Bladder microvascular endothelial cell (primary cell): ENCODE data around the gene SNX5. TPM values are rescaled to one million over a fixed set of nuclear protein-coding genes. Genes with fewer than 3 reads are reported as not detected.

Source experiments
- total RNA-seq: library from RNA; depleted of rRNA; stranded (reverse); fragments of >200 nt; gene quantifications from 2 replicates; pipeline ENCODE4 v1.2.3, GENCODE V29; 2014

The SNX5 gene
- 72.2 and 87.5 TPM in 2 replicates for total RNA-seq

DNA sequence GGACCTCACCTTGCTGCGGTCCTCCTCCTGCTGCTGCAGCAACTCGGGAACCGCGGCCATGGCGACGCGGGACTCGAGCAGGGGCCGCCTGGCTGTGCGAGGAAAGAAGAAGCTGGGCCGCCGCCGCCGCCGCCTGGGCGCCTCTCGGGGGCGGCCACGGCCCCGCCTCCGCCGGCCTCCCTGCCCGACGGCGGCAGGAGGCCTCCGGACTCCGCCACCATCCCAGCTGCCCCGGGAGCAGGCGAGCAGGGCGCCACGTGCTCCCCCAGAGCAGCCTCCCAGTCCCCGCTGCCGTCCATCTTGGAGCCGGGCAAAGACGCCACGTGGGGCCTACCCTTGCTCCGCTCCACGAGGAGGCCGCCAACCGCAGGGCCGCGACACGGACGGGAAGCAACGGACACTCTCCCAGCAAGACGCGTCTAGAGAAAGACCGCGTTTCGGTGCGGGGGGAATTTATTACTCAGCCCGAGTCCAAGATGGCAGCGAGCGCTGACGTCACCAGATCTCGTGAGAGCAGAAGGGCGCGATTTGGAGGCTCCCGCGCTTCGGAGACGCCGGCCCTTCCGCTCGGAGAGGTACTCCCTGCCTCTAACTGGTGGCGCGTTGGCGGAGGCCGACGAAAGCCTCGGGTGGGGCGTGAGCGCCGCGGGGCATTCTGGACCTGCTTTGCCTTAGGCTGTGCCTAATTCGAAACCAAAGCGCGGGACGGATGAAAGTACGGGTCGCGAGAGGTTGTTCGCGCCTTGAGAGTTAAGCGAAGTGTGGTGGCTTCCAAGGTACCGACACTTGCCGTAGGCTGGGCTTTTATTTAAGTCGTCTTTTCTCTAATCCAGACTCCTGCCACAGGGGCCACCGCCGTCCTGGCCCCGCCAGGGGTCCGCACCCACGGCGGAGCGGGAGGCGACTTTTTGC, at the start of gene SNX5, which contains the start of gene MGME1:
SNX5 (minus strand) TSS at position 429 of the 912 bp plus-strand sequence; CDS start at position 60, 369 bp downstream.
MGME1 (plus strand) TSS at position 653 of the 912 bp plus-strand sequence. CDS start 842 bp downstream, outside the sequence.

Other genes with a start within 250 kb of the SNX5 start
- gene MGME1, start 224 bp upstream of the SNX5 start, total RNA-seq = 10.5 and 11.2 TPM in 2 replicates
- not detected in 2 replicates for gene OVOL2, start 89.1 kb upstream of the SNX5 start, total RNA-seq
- 7.0 and 10.3 TPM in 2 replicates for gene KAT14, start 169.1 kb upstream of the SNX5 start, total RNA-seq
- gene PET117, start 169.1 kb upstream of the SNX5 start, total RNA-seq = 5.2 and 9.6 TPM in 2 replicates